T-helper 2 cell (primary cell): Measurements from ENCODE around the gene SLC35G1.

Source experiments
- DNase-seq, 5 experiments: peaks; one replicate each; pipeline versions ENCODE4 v3.0.0 to v3.0.0-alpha.2; 2012 to 2022

Gene SLC35G1

DNA sequence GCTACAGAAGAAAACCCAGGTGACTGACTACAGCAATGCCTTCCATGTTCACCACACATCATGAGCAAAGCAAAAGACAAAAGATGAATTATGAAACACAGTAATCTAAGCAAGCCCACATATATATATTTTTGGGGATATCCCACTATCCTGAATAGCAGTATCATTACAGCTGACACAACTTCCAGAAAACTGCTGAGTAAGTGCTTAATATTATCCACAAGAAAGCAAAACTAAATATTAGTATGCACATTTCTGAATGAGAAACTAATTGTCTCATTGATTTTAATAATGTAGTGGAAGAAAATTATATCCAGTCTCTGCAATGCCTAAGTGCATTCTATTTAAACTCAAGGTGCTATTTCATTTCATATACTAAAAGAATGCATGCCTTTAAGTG lies 14.5 kb upstream of the SLC35G1 start:
- DNase-seq: no peak

GRCh38 chr10:93894516-93895378 lies 969 bp downstream of the SLC35G1 start:
- no peak for DNase-seq

DNA sequence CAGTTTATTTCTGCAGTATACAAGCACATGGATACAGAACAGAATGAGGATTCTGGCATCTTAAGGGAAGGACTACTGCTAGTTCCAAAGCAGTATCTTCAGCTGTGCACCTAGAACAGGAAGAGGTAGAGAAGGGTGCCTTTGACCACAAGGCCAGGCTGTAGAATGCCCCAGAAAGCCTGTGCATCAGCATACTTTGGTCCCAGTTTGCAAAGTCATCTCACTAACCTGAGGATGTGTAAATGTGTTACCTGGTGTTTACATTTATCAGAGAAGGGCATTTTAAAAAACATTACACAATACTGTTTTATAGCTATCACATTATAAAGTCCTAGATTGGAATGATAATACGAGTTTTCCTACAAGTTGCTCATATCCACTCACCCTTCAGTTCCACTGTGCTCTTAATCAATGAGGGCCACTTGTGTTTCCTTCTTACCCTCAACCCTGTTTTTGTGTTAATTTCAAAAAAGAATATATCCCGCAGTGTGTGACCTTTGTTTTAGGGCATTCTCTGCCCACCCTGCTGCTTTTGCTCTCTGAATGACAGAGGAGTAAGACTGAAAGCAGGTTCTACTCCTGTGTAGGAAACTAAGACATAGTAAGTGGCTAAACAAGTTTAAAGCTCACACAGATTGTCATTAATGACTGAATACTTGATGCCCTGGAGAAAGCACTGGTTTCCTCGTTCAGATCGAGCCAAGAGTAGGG lies 3.4 kb downstream of the SLC35G1 start:
- DNase-seq: peak in 1 of 5 experiments; percentile 24

DNA sequence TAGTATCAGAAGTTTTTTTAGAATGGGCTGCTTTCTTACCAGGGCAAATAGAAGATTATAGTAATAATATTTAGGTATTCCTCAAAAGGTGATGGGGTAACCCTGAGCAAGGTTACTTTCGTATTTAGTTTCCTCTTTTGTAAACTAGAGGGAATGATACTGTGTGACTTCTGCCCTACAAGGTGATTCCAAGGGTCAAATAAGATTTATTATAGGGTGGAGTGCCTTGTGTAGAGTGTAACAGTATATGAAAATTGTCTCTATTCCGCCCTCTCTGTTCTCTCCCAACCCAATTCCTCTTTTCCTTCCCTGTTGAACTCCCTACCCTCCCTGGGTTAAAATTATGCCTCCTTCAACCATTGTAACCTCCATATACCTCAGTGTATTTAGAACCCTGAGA lies 5.3 kb downstream of the SLC35G1 start:
- DNase-seq: no peak

GRCh38 chr10:93903051-93903450 lies 9.3 kb downstream of the SLC35G1 start:
- no peak for DNase-seq

GRCh38 chr10:93904901-93905300 lies 11.1 kb downstream of the SLC35G1 start:
- DNase-seq: no peak

DNA sequence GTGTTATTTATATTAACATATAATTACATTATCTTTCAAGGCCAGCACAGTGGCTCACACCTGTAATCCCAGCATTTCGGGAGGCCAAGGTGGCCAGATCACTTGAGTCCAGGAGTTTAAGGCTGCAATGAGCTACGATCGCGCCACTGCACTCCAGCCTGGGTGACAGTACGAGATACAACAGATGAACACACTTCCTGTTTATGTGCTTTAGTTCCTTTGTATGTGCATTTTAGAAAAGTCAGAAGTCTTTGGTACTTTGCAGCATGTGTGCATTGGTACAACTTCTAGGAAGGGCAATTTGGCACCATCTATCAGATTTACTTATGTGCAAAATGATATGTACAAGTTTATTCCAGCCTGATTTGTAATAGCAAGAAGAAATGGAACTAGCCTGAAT lies 13.3 kb downstream of the SLC35G1 start:
- peak in 1 of 5 experiments; percentile 45 for DNase-seq

GRCh38 chr10:93911866-93912265 lies 18.1 kb downstream of the SLC35G1 start:
- no peak for DNase-seq

GRCh38 chr10:93912444-93912843 lies 18.7 kb downstream of the SLC35G1 start:
- no peak for DNase-seq

GRCh38 chr10:93913706-93914105 lies 19.9 kb downstream of the SLC35G1 start:
- no peak for DNase-seq

DNA sequence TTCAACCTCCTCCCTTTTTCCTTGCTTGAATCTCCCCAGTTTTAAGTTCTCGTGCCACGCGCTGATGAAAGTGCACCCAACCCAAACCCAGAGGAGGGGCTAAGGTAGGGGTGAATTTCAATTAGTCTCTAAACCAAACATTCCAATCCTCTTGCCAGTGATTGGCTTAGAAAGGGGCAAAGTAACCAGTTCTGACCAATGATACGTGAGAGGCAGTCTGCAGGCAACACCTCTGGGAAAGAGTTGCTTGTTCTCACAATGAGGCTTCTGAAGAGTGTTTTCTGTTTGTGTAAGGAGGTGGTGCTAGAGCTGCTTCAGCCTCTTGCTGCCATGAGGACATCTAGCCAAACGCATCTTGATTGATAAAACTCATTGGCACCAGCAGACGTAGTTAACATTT lies 21.8 kb downstream of the SLC35G1 start:
- no peak for DNase-seq

DNA sequence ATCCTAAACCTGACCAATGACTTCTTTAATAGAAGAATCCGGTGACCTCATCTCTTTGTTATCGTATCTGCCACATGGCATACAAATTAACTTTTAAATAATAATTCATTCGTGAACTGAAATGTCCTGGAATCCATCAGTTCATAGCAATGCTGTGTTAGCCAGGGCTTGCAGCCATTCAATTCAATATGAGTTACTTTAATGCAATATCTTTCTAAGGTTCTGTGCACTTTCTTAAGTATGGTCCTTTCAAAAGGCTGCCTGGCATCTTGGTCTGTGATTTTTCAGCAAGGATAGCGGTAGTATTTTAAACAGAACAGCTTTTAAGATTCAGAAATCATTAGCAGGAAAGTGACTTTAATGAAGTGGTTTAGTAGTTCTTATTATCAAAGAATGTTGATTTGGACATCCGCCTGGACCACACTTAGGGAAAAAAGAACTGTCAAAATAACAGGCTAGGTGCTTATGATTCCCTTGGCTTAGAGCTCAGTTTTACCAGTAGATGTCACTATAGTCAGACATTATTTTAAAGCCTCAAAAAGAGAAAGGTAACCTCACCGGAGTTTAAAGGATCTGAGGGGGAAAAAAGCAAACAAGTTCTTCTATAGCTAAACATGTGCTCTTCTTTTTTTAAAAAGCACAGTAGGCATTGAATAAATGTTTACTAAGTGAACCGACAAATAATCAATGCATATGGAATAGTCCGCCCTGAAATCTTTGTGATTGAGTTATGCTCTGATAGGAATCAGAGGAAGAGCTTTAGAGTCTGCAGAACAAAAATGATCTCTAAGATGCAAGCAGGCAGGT lies 22.7 kb downstream of the SLC35G1 start:
- no peak for DNase-seq

GRCh38 chr10:93917064-93917391 lies 23.2 kb downstream of the SLC35G1 start:
- no peak for DNase-seq

GRCh38 chr10:93917821-93918220 lies 24.0 kb downstream of the SLC35G1 start:
- DNase-seq: no peak

DNA sequence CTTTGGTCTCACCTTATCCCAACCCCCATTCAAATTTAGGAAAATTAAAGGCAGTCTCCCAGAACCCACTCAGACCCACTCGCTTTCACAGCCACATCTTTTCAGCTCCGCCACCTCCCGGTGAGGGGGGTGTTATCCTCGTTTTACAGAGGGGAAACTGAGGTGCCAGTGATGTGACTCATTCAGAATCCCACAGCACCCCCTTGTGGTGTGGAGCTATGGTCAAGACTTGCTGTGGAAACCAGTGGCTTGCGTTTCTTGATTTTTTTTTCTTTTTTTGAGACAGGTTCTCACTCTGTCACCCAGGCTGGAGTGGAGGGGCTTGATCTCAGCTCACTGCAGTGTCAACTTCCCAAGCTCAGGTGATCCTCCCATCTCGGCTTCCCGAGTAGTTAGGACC lies 27.6 kb downstream of the SLC35G1 start:
- peak in 2 of 5 experiments; percentile 8 to 29 for DNase-seq

- DNase-seq: no peak
These were observed 32.8 kb downstream of the SLC35G1 start for GRCh38 chr10:93926613-93927012.

DNA sequence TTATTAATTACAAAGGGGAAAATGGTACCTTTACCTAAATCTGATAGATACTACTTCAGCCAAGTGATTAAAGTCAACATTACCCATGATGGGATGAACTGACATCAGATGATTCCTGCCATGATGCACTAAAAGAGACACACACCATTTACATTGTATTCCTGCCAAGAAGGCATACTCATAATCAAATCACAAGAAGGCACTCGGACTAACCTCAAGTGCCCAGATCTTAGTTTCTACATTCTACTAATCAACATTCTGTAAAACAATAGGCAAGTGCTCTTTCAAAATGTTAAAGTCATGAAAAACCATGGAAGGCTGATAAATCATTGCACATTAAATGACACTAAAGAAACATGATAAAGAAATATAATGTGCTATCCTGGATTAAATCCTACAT lies 44.4 kb downstream of the SLC35G1 start:
- DNase-seq: no peak

- DNase-seq: no peak
These were observed 47.1 kb downstream of the SLC35G1 start for GRCh38 chr10:93940881-93941280.

GRCh38 chr10:93941606-93942005 lies 47.8 kb downstream of the SLC35G1 start:
- DNase-seq: no peak

DNA sequence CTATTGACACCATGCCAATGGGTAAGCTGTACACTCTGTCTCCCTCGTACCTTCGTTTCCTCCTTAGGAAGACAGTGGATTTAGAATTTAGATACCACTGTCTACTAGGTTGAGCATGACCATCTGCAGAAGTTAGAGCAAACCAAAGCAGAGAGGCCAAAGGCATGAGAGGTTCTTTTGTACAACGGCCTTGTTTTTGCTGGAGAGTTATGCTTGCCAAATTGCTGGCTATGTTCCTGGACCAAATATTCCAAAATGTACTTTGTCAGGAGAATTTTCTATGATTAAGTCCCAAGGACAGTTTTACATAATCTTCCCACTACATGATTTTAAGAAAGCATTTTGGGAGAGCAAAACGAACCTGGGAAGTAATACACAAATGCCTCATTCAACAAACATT lies 52.0 kb downstream of the SLC35G1 start:
- no peak for DNase-seq

DNA sequence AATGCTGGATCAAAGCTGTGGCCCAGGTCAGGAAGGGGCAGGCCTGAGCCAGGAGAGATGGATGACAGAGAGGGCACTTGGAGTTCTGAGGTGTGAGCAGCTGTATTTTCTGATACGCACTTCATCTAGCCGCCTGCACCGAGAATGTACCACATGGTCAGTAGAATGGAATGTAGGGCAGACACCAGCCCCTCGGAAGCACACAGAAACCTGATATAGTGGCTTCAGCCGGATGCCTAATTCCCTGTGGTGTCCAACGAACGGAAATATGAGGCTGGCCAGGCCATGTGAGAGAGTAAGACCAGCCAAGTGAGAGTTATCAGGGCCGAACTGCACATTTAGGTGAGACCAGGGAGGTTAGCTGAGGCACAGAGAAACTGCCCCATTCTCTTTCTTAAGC lies 53.3 kb downstream of the SLC35G1 start:
- no peak for DNase-seq

GRCh38 chr10:93947524-93947923 lies 53.7 kb downstream of the SLC35G1 start:
- no peak for DNase-seq

DNA sequence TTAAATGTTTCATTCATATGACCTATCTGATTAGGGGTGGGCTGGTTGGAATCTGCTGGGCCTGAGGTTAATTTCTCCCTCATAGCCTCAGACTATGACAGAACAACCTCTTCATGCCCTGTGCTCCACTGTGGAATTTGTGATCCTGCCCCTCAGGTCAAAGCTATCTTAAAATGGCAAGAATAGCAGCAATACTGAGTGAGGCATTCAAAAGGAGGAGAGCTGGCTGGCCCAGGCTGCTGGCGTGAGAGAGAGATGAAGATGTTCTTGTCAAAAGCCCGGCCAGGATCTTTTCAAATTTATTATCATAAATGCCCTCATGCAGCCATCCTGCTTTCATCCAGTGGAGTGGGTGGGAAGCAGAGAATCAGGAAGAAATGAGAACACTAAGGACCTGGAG lies 58.1 kb downstream of the SLC35G1 start:
- no peak for DNase-seq
